ENCODE measurements around the gene FIBCD1. TPM values are rescaled to one million over a fixed set of nuclear protein-coding genes. Genes with fewer than 3 reads are reported as not detected.

The FIBCD1 gene
- total and polyA plus RNA-seq, 2 experiments from 2014 or later: 0.43 to 4.0 TPM

- H3K4me1 ChIP-seq (ENCODE audit: low read depth): peaks cover 4% of the 10 kb centered on the region
- no peaks in the 10 kb centered on the region for H3K27me3 ChIP-seq
- H3K4me3 ChIP-seq: no peak overlapping the region
- no peaks in the 10 kb centered on the region for H3K36me3 ChIP-seq
- no peaks in the 10 kb centered on the region for H3K9me3 ChIP-seq (ENCODE audit: low read depth)
- no peak overlapping the region for H3K27ac ChIP-seq
- TF ChIP-seq CTCF (IDR thresholded peaks at IDR 0.05; ENCODE audit: low read depth, low read length): no peak
- peak in 1 of 2 donors; percentile 76 for DNase-seq (ENCODE audit: low read depth in 1 of 2, low spot score in 1 of 2)
These were observed 10.8 kb downstream of the FIBCD1 start for GRCh38 chr9:130927995-130928900.

- no peaks in the 10 kb centered on the region for H3K27me3 ChIP-seq
- no peaks in the 10 kb centered on the region for H3K36me3 ChIP-seq
- no peak overlapping the region for H3K4me3 ChIP-seq
- H3K9me3 ChIP-seq (ENCODE audit: low read depth): no peaks in the 10 kb centered on the region
- H3K4me1 ChIP-seq (ENCODE audit: low read depth): no peaks in the 10 kb centered on the region
- no peak for DNase-seq (ENCODE audit: low read depth in 1 of 2, low spot score in 1 of 2)
- TF ChIP-seq CTCF (IDR thresholded peaks at IDR 0.05; ENCODE audit: low read depth, low read length): no peak
- H3K27ac ChIP-seq: no peak overlapping the region
These were observed 11.7 kb downstream of the FIBCD1 start for GRCh38 chr9:130927338-130927737.

- no peak for TF ChIP-seq CTCF (IDR thresholded peaks at IDR 0.05; ENCODE audit: low read depth, low read length)
- no peaks in the 10 kb centered on the region for H3K36me3 ChIP-seq
- H3K27me3 ChIP-seq: no peaks in the 10 kb centered on the region
- H3K4me1 ChIP-seq (ENCODE audit: low read depth): no peaks in the 10 kb centered on the region
- no peak overlapping the region for H3K4me3 ChIP-seq
- no peak for DNase-seq (ENCODE audit: low read depth in 1 of 2, low spot score in 1 of 2)
- H3K27ac ChIP-seq: no peak overlapping the region
- H3K9me3 ChIP-seq (ENCODE audit: low read depth): no peaks in the 10 kb centered on the region
These were observed 13.9 kb downstream of the FIBCD1 start for GRCh38 chr9:130925050-130925678.

- no peaks in the 10 kb centered on the region for H3K9me3 ChIP-seq (ENCODE audit: low read depth)
- no peaks in the 10 kb centered on the region for H3K4me1 ChIP-seq (ENCODE audit: low read depth)
- no peak overlapping the region for H3K27ac ChIP-seq
- H3K27me3 ChIP-seq: no peaks in the 10 kb centered on the region
- no peak for TF ChIP-seq CTCF (IDR thresholded peaks at IDR 0.05; ENCODE audit: low read depth, low read length)
- DNase-seq (ENCODE audit: low read depth in 1 of 2, low spot score in 1 of 2): no peak
- H3K36me3 ChIP-seq: no peaks in the 10 kb centered on the region
- no peak overlapping the region for H3K4me3 ChIP-seq
These were observed 14.6 kb downstream of the FIBCD1 start for GRCh38 chr9:130924448-130924788.

- Histone ChIP-seq H3K9me3 (ENCODE audit: low read depth) (no peaks in the 10 kb centered on the region), H3K36me3 (no peaks in the 10 kb centered on the region), H3K27me3 (no peaks in the 10 kb centered on the region), H3K4me1 (ENCODE audit: low read depth) (no peaks in the 10 kb centered on the region), H3K4me3 (no peak overlapping the region), H3K27ac (no peak overlapping the region)
- no peak for DNase-seq (ENCODE audit: low read depth in 1 of 2, low spot score in 1 of 2)
- TF ChIP-seq CTCF (IDR thresholded peaks at IDR 0.05; ENCODE audit: low read depth, low read length): no peak
These were observed 15.2 kb downstream of the FIBCD1 start for GRCh38 chr9:130923611-130924447.
